Measurements from ENCODE around the gene ARL15.

ARL15 gene

GRCh38 chr5:54257366-54258118 lies 52.8 kb downstream of the ARL15 start:
- TF ChIP-seq CTCF (IDR thresholded peaks at IDR 0.05; ENCODE audit: low read depth, low read length, missing control alignments) = no peak
- no peak for DNase-seq (ENCODE audit: low read depth)
- no peak overlapping the region for H3K4me3 ChIP-seq (ENCODE audit: low read depth, low read length)

GRCh38 chr5:54254482-54255198 lies 55.7 kb downstream of the ARL15 start:
- H3K4me3 ChIP-seq (ENCODE audit: low read depth, low read length) = no peak overlapping the region
- no peak for DNase-seq (ENCODE audit: low read depth)
- no peak for TF ChIP-seq CTCF (IDR thresholded peaks at IDR 0.05; ENCODE audit: low read depth, low read length, missing control alignments)

- no peak overlapping the region for H3K4me3 ChIP-seq (ENCODE audit: low read depth, low read length)
- TF ChIP-seq CTCF (IDR thresholded peaks at IDR 0.05; ENCODE audit: low read depth, low read length, missing control alignments) = no peak
- DNase-seq (ENCODE audit: low read depth) = no peak
Observed at GRCh38 chr5:54251981-54252380, 58.4 kb downstream of the ARL15 start.

GRCh38 chr5:54249210-54250028 lies 61.0 kb downstream of the ARL15 start:
- no peak overlapping the region for H3K4me3 ChIP-seq (ENCODE audit: low read depth, low read length)
- DNase-seq (ENCODE audit: low read depth) = no peak
- TF ChIP-seq CTCF (IDR thresholded peaks at IDR 0.05; ENCODE audit: low read depth, low read length, missing control alignments) = no peak

GRCh38 chr5:54247226-54247625 lies 63.1 kb downstream of the ARL15 start:
- TF ChIP-seq CTCF (IDR thresholded peaks at IDR 0.05; ENCODE audit: low read depth, low read length, missing control alignments) = no peak
- no peak for DNase-seq (ENCODE audit: low read depth)
- H3K4me3 ChIP-seq (ENCODE audit: low read depth, low read length) = no peak overlapping the region

- DNase-seq (ENCODE audit: low read depth) = no peak
Observed at GRCh38 chr5:54243483-54244080, 66.8 kb downstream of the ARL15 start.

More at GRCh38 chr5:54243483-54244080, 66.8 kb downstream of the ARL15 start:
- peak; percentile 64 for TF ChIP-seq CTCF (IDR thresholded peaks at IDR 0.05; ENCODE audit: low read depth, low read length, missing control alignments)
- H3K4me3 ChIP-seq (ENCODE audit: low read depth, low read length) = no peak overlapping the region
